Progenitor cell of endocrine pancreas (in vitro differentiated cells): ENCODE data around the gene CELF4. TPM values are rescaled to one million over a fixed set of nuclear protein-coding genes. Genes with fewer than 3 reads are reported as not detected.

Experiments used
- DNase-seq: peaks from one replicate; pipeline ENCODE4 v3.0.0; 2021; ENCODE audit warnings: low spot score; ENCODE audit not compliant: unreplicated experiment
- H3K27ac Mint-ChIP-seq: 2 replicates; pipeline ENCODE4 v1.8.0; 2021; ENCODE audit warnings: mild to moderate bottlenecking, moderate library complexity, mixed read lengths
- H3K27me3 Mint-ChIP-seq: 2 replicates; pipeline ENCODE4 v1.8.0; 2021; ENCODE audit warnings: mixed read lengths
- H3K36me3 Mint-ChIP-seq: 2 replicates; pipeline ENCODE4 v1.8.0; 2022; ENCODE audit warnings: mixed read lengths; ENCODE audit not compliant: insufficient read depth
- H3K4me1 Mint-ChIP-seq: 2 replicates; pipeline ENCODE4 v1.8.0; 2021; ENCODE audit warnings: low read depth, mixed read lengths
- H3K4me3 Mint-ChIP-seq: 2 replicates; pipeline ENCODE4 v1.8.0; 2021; ENCODE audit warnings: low read depth, mild to moderate bottlenecking, moderate library complexity, mixed read lengths
- H3K9me3 Mint-ChIP-seq: 2 replicates; pipeline ENCODE4 v1.8.0; 2021; ENCODE audit warnings: low read depth, mixed read lengths
- CTCF ChIP-seq: fragments of 200-600 bp; sonication (generic); IDR thresholded peaks from one replicate; pipeline ENCODE4 v1.5.0; 2021; ENCODE audit warnings: antibody characterized with exemption, mild to moderate bottlenecking; ENCODE audit not compliant: unreplicated experiment
- total RNA-seq: library from RNA; stranded (reverse); gene quantifications from 2 replicates; pipeline ENCODE4 v1.2.1, GENCODE V29; 2021

CELF4 gene
- total RNA-seq, 1 donor from 2014 or later = 4.6 TPM

DNA sequence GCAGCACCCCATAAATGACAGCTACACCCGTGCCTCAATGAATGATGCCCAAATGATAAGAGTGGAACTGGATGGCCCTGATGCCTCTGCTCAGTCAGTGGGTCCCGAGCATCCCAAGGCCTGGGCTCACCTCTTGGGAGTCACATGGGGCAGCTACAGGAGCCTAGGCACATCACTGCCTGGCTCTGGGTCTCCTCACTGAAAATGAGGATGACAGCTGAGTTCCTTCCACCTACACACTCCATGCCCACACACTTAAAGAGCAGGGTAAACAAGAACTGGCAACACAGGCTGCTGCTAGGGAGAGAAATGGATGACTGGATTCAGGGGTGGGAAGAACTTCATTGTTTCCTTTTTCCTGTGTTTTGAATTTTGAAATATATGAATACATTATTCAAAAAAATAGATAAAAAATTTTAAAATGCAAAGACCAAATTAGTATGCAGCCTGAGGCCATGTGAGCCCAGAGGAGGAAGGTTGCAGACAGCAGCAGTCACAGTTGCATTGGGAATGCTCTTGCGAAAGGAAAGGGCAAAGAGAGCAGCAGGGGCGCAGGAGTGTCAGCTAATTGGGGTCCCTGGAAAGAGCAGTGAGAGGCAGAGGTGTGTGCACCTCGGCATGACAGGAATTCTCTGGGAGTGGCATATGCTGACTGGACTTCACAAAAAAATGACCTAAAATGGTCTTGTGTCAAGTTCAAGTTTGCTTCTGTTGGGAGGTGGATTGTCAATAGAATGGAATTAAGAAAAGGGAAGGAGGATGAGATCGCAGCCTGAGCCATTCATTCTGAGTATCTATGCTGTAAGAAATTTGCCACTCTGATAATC is 327.1 kb downstream of the CELF4 start:
- Mint-ChIP-seq H3K4me3 (no peak overlapping the region), H3K27ac (no peak overlapping the region), H3K4me1 (peaks cover 3% of the 10 kb centered on the region), H3K36me3 (peaks cover 2% of the 10 kb centered on the region), H3K9me3 (no peaks in the 10 kb centered on the region), H3K27me3 (peaks cover 8% of the 10 kb centered on the region)
- no peak for DNase-seq
- no peak for TF ChIP-seq CTCF

GRCh38 chr18:37235583-37235982 is 330.0 kb downstream of the CELF4 start:
- peaks cover 3% of the 10 kb centered on the region for H3K4me1 Mint-ChIP-seq
- H3K9me3 Mint-ChIP-seq = no peaks in the 10 kb centered on the region
- DNase-seq = no peak
- H3K27ac Mint-ChIP-seq = no peak overlapping the region
- no peaks in the 10 kb centered on the region for H3K36me3 Mint-ChIP-seq
- H3K27me3 Mint-ChIP-seq = no peaks in the 10 kb centered on the region
- H3K4me3 Mint-ChIP-seq = no peak overlapping the region
- TF ChIP-seq CTCF = no peak

- DNase-seq = no peak
- TF ChIP-seq CTCF = no peak
- Mint-ChIP-seq H3K36me3 (peaks cover 6% of the 10 kb centered on the region), H3K4me3 (no peak overlapping the region), H3K27me3 (no peaks in the 10 kb centered on the region), H3K9me3 (no peaks in the 10 kb centered on the region), H3K27ac (no peak overlapping the region), H3K4me1 (no peaks in the 10 kb centered on the region)
Measured at GRCh38 chr18:37231251-37231650, 334.3 kb downstream of the CELF4 start.

- Mint-ChIP-seq H3K27ac (no peak overlapping the region), H3K9me3 (no peaks in the 10 kb centered on the region), H3K36me3 (peaks cover 6% of the 10 kb centered on the region), H3K4me1 (no peaks in the 10 kb centered on the region), H3K27me3 (no peaks in the 10 kb centered on the region), H3K4me3 (no peak overlapping the region)
- TF ChIP-seq CTCF = no peak
- no peak for DNase-seq
Measured at GRCh38 chr18:37230768-37231167, 334.8 kb downstream of the CELF4 start.

DNA sequence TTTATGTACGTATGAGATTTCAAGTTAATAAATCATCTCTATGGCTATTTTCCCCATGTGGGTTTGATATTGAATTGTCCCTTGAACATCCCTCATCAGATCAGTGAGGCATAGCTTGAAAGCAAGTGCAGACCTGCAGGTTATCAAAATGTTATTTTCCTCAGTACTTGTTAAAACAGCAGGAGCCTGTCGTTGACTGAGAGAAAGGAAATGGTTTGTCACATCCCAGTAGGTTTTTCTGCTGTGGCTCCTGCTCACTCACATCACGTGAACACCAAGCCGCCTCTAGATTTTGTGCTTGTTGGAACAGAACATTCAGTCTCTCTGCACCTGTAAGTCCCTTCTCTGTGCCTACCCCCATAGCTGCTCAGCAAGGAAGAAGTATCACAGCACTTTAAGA is 340.3 kb downstream of the CELF4 start:
- no peaks in the 10 kb centered on the region for H3K27me3 Mint-ChIP-seq
- no peak for TF ChIP-seq CTCF

More for the DNA sequence above, 340.3 kb downstream of the CELF4 start:
- Mint-ChIP-seq H3K4me3 (no peak overlapping the region), H3K27ac (no peak overlapping the region), H3K4me1 (no peaks in the 10 kb centered on the region), H3K9me3 (no peaks in the 10 kb centered on the region), H3K36me3 (peaks cover 6% of the 10 kb centered on the region)
- DNase-seq = no peak
